Stimulated activated naive CD8-positive, alpha-beta T cell treated with anti-CD3 and anti-CD28 coated beads, Interleukin-15, amount 100 ng/mL, for 72 hours (primary cell): ENCODE results near the gene ATP10D.

Source experiments
- ATAC-seq: fragments of 150-1000 bp; cut with Tn5 transposase; 2 replicates; pipeline ENCODE4 v1.10.0; 2021; ENCODE audit warnings: mild to moderate bottlenecking, moderate library complexity
- DNase-seq, 2 donors: peaks; one replicate each; pipeline ENCODE4 v3.0.0; 2021 to 2022
- H3K27ac Mint-ChIP-seq, 2 donors: one replicate each; pipeline ENCODE4 v1.8.0; 2022; ENCODE audit warnings: mild to moderate bottlenecking in 2 of 2, mixed read lengths in 2 of 2, moderate library complexity in 2 of 2
- H3K27me3 Mint-ChIP-seq: one replicate; pipeline ENCODE4 v1.8.0; 2022; ENCODE audit warnings: mixed read lengths
- H3K4me1 Mint-ChIP-seq: one replicate; pipeline ENCODE4 v1.8.0; 2022; ENCODE audit warnings: mild to moderate bottlenecking, mixed read lengths
- H3K4me3 Mint-ChIP-seq, 2 donors: one replicate each; pipeline ENCODE4 v1.8.0; 2022; ENCODE audit warnings: mild to moderate bottlenecking in 2 of 2, mixed read lengths in 2 of 2, moderate library complexity in 1 of 2
- H3K9me3 Mint-ChIP-seq, 2 donors: one replicate each; pipeline ENCODE4 v1.8.0; 2022; ENCODE audit warnings: mixed read lengths in 2 of 2

Gene ATP10D

DNA sequence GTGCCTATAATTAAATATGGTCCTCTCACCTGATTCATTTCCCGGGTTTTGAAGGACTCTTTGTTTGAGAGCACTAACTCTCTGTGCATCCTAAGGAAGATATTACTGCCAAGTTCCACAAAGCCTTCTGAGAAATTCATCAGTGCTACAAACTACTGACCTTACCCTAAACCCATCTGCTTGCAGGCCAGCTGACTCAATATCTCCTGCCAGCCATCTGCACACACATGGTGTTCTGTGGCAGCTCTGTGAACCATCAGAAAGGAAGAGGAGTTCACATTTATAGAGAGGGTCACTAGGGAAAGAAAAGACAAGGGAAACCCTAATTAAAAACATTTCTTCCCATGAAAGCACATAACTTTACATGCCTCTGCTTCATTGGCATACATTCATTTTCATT is 156.7 kb downstream of the ATP10D start:
- Mint-ChIP-seq H3K4me3 (no peak overlapping the region), H3K4me1 (no peaks in the 10 kb centered on the region), H3K9me3 (peaks cover 7 to 16% of the 10 kb centered on the region in 2 donors), H3K27ac (no peak overlapping the region), H3K27me3 (peaks cover 7% of the 10 kb centered on the region)
- DNase-seq (no peak), ATAC-seq (no peak)

DNA sequence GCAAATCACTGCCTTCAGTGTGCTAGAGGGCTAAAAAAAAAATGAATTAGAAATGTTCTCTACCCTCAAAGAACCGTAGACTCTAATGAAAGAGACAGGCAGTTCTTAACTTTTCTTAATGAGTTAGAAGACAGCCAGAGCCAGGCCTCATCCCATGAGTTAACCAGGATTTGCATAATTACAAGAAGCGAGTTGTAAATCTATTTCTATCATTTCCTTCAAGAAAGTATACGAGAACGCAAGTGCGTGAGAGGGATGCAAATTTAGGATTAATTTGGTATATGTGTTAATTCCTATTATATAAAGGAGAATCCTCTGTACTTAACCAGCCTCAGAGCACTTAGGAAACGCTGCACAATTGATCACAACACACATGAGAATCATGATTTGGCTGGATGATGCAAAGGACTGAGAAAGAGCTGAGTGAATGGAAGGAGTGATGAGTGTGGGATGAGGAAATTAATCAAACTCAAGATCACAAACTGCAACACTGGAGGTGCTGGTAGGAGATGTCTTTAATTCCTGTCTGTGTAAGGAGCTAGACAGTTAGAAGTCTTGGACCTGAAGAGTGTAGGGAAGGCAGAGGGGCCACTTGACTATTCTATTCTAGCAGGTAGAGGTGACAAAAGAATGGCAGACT is 157.2 kb downstream of the ATP10D start:
- no peak for DNase-seq
- Mint-ChIP-seq H3K27ac (no peak overlapping the region), H3K9me3 (peaks cover 2 to 11% of the 10 kb centered on the region in 2 donors), H3K27me3 (peaks cover 1% of the 10 kb centered on the region), H3K4me3 (no peak overlapping the region), H3K4me1 (no peaks in the 10 kb centered on the region)
- no peak for ATAC-seq
